K562 (cell line): ENCODE data around the gene KIAA0040. TPM values are rescaled to one million over a fixed set of nuclear protein-coding genes. Genes with fewer than 3 reads are reported as not detected.

Experiments used
- BACH1 ChIP-seq: fragments of 200-800 bp; sonication (Bioruptor generic); IDR thresholded peaks from 2 replicates; pipeline ENCODE4 v1.6.1; 2016; ENCODE audit warnings: missing genetic modification characterization, missing compliant biosample characterization
- CREBBP ChIP-seq: IDR thresholded peaks from one replicate; pipeline ENCODE4 v1.6.1; 2012; ENCODE audit warnings: low read depth, mild to moderate bottlenecking, control low read depth, inconsistent platforms, low read length
- DACH1 ChIP-seq: fragments of 450-650 bp; IDR thresholded peaks from 2 replicates; pipeline ENCODE4 v1.6.1; 2018; ENCODE audit not compliant: partially characterized antibody
- HMBOX1 ChIP-seq: sonication (generic); IDR thresholded peaks from 2 replicates; pipeline ENCODE4 v1.6.1; 2016
- MAZ ChIP-seq, 2 experiments: fragments of 450-650 bp in 1 of 2; sonication (generic) in 1 of 2; formaldehyde crosslinking; IDR thresholded peaks in 1 of 2; conservative IDR thresholded peaks in 1 of 2; 2 replicates each; pipeline versions ENCODE4 v1.4.0 to v1.5.0; 2020; ENCODE audit warnings: mild to moderate bottlenecking in 1 of 2, missing genetic modification reagents in 1 of 2
- SAP30 ChIP-seq: fragments of 200-600 bp; sonication (generic); IDR thresholded peaks from 2 replicates; pipeline ENCODE4 v1.6.1; 2012; ENCODE audit warnings: borderline replicate concordance, low read depth, mild to moderate bottlenecking, moderate library complexity, low read length, control low read depth, inconsistent platforms; ENCODE audit not compliant: insufficient read depth, poor library complexity, severe bottlenecking
- THRAP3 ChIP-seq: fragments of 450-650 bp; IDR thresholded peaks from 2 replicates; pipeline ENCODE4 v1.6.1; 2016; ENCODE audit warnings: mild to moderate bottlenecking, inconsistent platforms, borderline replicate concordance
- ZNF239 ChIP-seq: fragments of 250-450 bp; sonication (Bioruptor Pico); IDR thresholded peaks from 2 replicates; pipeline ENCODE4 v1.4.0; 2020; ENCODE audit warnings: mild to moderate bottlenecking
- ZNF707 ChIP-seq: fragments of 250-450 bp; sonication (Bioruptor Pico); conservative IDR thresholded peaks from 2 replicates; pipeline ENCODE4 v1.8.0; 2022; ENCODE audit warnings: inconsistent platforms, mild to moderate bottlenecking, moderate library complexity
- polyA plus RNA-seq, 8 experiments: library from polyadenylated mRNA; depleted of rRNA in 4 of 8; stranded (reverse) in 5 of 8; unstranded in 3 of 8; fragments of >200 nt; fragmentation: Nextera tagmentation in 2 of 8; fragmentation: Illumina TruSeq in 1 of 8; extraction: Ambion mirVana in 2 of 8; extraction: Trizol in 1 of 8; gene quantifications; 2 replicates each; pipeline versions ENCODE4 v1.2.1 to v1.2.3, GENCODE V29; 2011 to 2014; ENCODE audit warnings: inconsistent platforms in 1 of 8, missing spikeins in 1 of 8
- total RNA-seq, 7 experiments: library from RNA; depleted of rRNA in 6 of 7; stranded (reverse); fragments of >200 nt in 6 of 7; fragmentation: Illumina TruSeq in 2 of 7; extraction: Trizol in 2 of 7; gene quantifications; 2 replicates each; pipeline versions ENCODE4 v1.2.1 to v1.2.3, GENCODE V29; 2011 to 2021; ENCODE audit warnings: low replicate concordance in 1 of 7
- TF ChIP-seq, protein P1 (sequence below): fragments of 250-450 bp; sonication (Bioruptor Pico); IDR thresholded peaks from 2 replicates; pipeline ENCODE4 v1.4.0; 2020; ENCODE audit warnings: mild to moderate bottlenecking, moderate library complexity
- TF ChIP-seq, protein P2 (sequence below): fragments of 450-650 bp; formaldehyde crosslinking; IDR thresholded peaks from 2 replicates; pipeline ENCODE4 v1.4.0; 2020; ENCODE audit warnings: mild to moderate bottlenecking, moderate library complexity
- TF ChIP-seq, protein P3 (sequence below): sonication (generic); formaldehyde crosslinking; IDR thresholded peaks from 2 replicates; pipeline ENCODE4 v1.8.1; 2023; ENCODE audit warnings: missing genetic modification reagents, mild to moderate bottlenecking, borderline replicate concordance
- TF ChIP-seq, protein P4 (sequence below), 3 experiments: fragments of 200-800 bp in 1 of 3; fragments of 250-450 bp in 1 of 3; fragments of 450-650 bp in 1 of 3; sonication (Bioruptor Pico) in 1 of 3; sonication (Bioruptor generic) in 1 of 3; formaldehyde crosslinking in 1 of 3; IDR thresholded peaks; 2 replicates each; pipeline versions ENCODE4 v1.6.1 to v1.8.0; 2016 to 2022; ENCODE audit warnings: mild to moderate bottlenecking in 2 of 3, missing genetic modification characterization in 2 of 3, missing compliant biosample characterization in 1 of 3, moderate library complexity in 1 of 3

KIAA0040 gene
- total and polyA plus RNA-seq, 9 of the 15 experiments (the other 6 are each of a cell fraction or from before 2014, with no cell fraction given) = 3.4 to 13.6 (median 7.1) TPM

DNA sequence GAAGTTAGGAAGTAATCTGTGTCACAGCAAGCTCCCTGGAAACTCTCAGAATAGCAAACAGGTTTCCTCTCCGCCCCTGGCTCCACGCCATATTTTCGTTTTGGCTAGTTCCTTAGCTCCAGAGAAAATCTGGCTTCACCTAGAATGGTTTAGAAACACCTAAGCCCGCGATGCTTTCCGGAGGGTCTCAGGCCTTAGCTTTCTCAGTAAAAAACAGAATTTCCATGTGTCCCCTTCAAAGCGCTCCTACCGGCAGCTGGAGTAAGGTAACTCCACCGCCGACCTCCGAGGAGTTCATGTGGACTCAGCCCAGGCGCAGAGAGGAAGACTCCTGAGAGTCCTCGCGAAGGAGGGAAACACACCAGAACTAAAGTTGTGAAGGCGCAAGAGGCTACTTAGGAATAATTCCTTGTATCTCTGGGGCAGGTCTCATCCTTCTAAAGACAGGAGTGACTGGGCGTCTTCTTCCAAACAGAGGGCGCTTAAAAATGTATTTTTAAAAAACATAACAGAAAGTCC, 406 bp downstream of the KIAA0040 start (continued):
- TF ChIP-seq, protein P1, sequence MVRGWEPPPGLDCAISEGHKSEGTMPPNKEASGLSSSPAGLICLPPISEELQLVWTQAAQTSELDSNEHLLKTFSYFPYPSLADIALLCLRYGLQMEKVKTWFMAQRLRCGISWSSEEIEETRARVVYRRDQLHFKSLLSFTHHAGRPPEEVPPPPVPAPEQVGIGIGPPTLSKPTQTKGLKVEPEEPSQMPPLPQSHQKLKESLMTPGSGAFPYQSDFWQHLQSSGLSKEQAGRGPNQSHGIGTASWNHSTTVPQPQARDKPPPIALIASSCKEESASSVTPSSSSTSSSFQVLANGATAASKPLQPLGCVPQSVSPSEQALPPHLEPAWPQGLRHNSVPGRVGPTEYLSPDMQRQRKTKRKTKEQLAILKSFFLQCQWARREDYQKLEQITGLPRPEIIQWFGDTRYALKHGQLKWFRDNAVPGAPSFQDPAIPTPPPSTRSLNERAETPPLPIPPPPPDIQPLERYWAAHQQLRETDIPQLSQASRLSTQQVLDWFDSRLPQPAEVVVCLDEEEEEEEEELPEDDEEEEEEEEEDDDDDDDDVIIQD = no peak
- no peak for TF ChIP-seq BACH1 (tag)
- TF ChIP-seq ZNF239 = no peak
- TF ChIP-seq DACH1 = no peak
- TF ChIP-seq, protein P2, sequence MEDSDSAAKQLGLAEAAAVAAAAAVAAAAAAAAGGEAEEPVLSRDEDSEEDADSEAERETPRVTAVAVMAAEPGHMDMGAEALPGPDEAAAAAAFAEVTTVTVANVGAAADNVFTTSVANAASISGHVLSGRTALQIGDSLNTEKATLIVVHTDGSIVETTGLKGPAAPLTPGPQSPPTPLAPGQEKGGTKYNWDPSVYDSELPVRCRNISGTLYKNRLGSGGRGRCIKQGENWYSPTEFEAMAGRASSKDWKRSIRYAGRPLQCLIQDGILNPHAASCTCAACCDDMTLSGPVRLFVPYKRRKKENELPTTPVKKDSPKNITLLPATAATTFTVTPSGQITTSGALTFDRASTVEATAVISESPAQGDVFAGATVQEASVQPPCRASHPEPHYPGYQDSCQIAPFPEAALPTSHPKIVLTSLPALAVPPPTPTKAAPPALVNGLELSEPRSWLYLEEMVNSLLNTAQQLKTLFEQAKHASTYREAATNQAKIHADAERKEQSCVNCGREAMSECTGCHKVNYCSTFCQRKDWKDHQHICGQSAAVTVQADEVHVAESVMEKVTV (CRISPR knock-in tag) = no peak
- no peak for TF ChIP-seq HMBOX1
- no peak for TF ChIP-seq SAP30
- no peak for TF ChIP-seq CREBBP
- TF ChIP-seq ZNF707 (CRISPR knock-in tag) = no peak
- no peak for TF ChIP-seq THRAP3
- TF ChIP-seq, protein P3, sequence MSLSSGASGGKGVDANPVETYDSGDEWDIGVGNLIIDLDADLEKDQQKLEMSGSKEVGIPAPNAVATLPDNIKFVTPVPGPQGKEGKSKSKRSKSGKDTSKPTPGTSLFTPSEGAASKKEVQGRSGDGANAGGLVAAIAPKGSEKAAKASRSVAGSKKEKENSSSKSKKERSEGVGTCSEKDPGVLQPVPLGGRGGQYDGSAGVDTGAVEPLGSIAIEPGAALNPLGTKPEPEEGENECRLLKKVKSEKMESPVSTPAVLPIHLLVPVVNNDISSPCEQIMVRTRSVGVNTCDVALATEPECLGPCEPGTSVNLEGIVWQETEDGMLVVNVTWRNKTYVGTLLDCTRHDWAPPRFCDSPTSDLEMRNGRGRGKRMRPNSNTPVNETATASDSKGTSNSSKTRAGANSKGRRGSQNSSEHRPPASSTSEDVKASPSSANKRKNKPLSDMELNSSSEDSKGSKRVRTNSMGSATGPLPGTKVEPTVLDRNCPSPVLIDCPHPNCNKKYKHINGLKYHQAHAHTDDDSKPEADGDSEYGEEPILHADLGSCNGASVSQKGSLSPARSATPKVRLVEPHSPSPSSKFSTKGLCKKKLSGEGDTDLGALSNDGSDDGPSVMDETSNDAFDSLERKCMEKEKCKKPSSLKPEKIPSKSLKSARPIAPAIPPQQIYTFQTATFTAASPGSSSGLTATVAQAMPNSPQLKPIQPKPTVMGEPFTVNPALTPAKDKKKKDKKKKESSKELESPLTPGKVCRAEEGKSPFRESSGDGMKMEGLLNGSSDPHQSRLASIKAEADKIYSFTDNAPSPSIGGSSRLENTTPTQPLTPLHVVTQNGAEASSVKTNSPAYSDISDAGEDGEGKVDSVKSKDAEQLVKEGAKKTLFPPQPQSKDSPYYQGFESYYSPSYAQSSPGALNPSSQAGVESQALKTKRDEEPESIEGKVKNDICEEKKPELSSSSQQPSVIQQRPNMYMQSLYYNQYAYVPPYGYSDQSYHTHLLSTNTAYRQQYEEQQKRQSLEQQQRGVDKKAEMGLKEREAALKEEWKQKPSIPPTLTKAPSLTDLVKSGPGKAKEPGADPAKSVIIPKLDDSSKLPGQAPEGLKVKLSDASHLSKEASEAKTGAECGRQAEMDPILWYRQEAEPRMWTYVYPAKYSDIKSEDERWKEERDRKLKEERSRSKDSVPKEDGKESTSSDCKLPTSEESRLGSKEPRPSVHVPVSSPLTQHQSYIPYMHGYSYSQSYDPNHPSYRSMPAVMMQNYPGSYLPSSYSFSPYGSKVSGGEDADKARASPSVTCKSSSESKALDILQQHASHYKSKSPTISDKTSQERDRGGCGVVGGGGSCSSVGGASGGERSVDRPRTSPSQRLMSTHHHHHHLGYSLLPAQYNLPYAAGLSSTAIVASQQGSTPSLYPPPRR (CRISPR knock-in tag) = 0 out of 2 replicates have a peak, but pooled peaks have one; percentile 28
- TF ChIP-seq MAZ (CRISPR knock-in tag; conservative IDR thresholded peaks at IDR 0.05 in 1 of 2, IDR thresholded peaks at IDR 0.05 in 1 of 2) = 0 out of 4 replicates have a peak, but pooled peaks of 1 of the 2 experiments have one; percentile 6
- TF ChIP-seq, protein P4, sequence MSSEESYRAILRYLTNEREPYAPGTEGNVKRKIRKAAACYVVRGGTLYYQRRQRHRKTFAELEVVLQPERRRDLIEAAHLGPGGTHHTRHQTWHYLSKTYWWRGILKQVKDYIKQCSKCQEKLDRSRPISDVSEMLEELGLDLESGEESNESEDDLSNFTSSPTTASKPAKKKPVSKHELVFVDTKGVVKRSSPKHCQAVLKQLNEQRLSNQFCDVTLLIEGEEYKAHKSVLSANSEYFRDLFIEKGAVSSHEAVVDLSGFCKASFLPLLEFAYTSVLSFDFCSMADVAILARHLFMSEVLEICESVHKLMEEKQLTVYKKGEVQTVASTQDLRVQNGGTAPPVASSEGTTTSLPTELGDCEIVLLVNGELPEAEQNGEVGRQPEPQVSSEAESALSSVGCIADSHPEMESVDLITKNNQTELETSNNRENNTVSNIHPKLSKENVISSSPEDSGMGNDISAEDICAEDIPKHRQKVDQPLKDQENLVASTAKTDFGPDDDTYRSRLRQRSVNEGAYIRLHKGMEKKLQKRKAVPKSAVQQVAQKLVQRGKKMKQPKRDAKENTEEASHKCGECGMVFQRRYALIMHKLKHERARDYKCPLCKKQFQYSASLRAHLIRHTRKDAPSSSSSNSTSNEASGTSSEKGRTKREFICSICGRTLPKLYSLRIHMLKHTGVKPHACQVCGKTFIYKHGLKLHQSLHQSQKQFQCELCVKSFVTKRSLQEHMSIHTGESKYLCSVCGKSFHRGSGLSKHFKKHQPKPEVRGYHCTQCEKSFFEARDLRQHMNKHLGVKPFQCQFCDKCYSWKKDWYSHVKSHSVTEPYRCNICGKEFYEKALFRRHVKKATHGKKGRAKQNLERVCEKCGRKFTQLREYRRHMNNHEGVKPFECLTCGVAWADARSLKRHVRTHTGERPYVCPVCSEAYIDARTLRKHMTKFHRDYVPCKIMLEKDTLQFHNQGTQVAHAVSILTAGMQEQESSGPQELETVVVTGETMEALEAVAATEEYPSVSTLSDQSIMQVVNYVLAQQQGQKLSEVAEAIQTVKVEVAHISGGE (CRISPR knock-in tag; IDR thresholded peaks at IDR 0.05) = peak in 1 of 3 experiments; percentile 84; a peak in 3 of 6 replicates
